Tongue (tissue), 2 donors: Measurements from ENCODE around the gene TRMU. TPM values are rescaled to one million over a fixed set of nuclear protein-coding genes. Genes with fewer than 3 reads are reported as not detected.
A peak's percentile ranks its signal among the peaks of the same experiment; 100 is the strongest.

Source experiments
- DNase-seq: peaks from one replicate; pipeline ENCODE4 v3.0.0-alpha.2; 2015
- total RNA-seq: library from RNA; depleted of rRNA; stranded (reverse); fragments of >200 nt; gene quantifications from one replicate; pipeline ENCODE4 v1.2.3, GENCODE V29; 2014

TRMU gene
- total RNA-seq, 1 donor from 2014 or later: 28.6 TPM

DNA sequence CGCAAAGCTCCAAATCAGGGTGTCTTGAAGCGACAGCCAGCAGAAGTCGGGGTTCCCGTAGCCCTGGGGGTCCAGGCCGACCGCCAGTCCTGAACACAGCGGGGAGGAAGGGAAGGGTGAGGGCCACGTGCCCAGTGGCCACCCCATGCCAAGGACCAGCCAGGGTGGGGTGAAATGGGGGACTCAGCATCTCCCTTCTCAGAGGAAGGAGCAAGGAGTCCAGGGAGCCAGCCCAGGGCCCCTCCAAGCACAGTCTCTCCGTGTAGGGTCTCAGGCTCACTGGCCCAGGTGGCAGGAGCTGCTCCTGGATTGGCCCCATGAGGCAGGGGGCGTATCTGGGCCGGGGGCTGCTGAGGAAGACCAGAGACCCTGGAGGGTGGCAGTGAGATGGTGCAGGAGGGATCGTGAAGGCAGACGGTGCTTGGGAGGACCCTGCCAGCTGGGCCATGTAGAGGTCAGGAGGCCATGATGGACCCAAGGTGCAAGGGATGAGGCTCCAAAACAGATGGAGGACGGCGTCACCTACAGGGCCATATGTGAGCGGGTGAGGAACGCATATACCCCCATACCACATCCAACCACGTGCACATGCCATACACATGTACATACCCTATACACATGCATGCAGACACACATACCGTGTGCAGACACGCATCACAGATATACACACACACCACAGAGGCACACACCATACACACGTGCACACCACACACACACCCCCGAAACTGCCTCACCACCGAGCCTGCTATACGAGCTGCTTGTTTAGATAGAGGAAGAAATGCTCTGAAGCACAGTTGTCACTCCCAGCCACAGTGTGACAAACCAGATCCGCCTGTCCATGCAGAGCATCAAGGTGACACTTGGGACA is 34.4 kb downstream of the TRMU start:
- no peak for DNase-seq

DNA sequence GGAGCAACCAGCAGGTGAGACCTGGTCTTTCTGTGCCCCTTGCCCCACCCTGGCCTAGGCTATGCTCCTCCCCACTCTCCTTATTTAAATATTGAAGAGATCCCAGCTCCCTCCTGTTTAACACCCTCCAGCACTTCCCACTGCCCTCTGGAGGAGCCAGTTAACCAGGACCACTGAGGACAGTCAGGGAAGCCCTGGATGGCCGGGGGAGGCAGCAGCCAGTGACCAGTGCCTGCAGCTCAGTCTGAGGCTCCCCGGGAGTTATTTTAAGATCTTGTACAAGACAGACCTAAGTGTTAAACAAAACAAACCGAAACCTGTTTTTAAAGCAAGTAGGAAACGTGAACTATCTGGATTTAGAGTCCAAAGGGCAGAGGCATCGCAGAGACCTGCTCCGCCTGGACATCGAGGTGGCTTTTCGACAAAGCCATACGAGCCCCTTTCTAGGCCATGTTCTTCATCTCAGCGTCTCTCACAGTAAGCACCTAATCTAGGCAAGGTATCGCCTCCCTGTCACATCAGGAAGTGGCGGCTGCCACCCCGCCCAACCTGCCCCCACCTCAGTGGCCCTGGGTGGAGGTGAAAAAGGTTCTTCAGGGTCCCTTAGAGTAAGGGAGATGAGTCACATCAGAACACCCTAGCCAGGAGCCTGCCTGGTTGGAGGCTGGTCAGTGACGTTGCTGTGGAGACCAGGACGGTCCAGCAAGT is 35.2 kb downstream of the TRMU start:
- DNase-seq: no peak

DNA sequence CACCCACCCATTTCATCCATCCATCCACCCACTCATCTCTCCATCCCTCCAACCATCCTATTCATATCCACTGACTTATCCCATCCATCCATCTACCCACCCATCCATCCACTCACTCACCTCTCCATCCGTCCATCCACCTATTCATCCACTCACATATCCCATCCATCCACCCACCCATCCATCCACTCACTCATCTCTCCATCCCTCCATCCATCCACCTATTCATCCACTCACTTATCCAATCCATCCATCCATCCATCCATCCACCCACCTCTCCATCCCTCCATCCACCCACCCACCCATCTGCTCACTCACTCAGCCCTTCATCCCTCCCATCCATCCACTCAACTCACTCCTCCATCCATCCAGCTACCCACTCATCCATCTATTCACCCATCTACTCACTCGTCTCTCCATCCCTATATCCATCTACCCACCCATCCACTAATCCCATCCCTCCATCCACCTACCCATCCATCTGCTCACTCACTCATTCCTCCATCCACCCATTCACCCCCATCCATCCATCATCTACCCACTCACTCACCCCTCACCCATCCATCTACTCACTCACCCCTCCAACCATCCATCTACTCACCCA is 36.2 kb downstream of the TRMU start:
- no peak for DNase-seq

DNA sequence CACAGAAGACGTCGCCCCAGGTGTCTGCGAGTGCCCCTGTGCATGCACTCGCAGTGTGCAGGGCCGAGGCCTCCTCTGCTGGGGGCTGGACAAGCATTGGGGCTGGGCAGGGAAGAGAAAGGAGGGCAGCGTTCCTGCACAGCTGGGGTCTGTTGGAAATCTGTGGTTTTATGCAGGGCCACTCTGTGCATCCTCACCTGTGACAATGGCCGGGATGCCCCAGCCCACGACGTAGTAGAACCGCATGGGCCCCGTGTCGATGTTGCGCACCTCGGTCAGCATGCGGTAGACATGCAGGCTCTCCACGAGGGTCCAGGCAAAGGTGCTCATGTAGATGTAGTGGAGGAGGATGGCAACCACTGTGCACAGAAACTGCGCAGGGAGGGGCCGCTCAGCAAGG is 37.2 kb downstream of the TRMU start:
- no peak for DNase-seq

DNA sequence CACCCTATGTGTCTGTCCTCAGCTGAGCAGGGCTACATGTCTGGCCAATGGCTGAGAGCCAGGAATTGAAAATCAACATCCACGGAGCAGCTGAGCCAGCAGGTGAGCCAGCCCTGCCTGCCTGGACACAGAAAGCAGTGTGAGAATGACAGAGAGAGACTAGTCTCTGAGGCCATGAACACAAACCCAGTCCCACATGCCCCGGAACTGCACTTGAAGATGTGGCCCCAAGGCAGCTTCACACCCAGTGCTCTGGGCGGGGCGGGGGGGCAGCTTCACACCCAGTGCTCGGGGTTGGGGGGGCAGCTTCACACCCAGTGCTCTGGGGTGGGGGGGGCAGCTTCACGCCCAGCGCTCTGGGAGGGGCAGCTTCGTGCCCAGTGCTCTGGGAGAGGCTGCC is 37.6 kb downstream of the TRMU start:
- peak; percentile 64 for DNase-seq

DNA sequence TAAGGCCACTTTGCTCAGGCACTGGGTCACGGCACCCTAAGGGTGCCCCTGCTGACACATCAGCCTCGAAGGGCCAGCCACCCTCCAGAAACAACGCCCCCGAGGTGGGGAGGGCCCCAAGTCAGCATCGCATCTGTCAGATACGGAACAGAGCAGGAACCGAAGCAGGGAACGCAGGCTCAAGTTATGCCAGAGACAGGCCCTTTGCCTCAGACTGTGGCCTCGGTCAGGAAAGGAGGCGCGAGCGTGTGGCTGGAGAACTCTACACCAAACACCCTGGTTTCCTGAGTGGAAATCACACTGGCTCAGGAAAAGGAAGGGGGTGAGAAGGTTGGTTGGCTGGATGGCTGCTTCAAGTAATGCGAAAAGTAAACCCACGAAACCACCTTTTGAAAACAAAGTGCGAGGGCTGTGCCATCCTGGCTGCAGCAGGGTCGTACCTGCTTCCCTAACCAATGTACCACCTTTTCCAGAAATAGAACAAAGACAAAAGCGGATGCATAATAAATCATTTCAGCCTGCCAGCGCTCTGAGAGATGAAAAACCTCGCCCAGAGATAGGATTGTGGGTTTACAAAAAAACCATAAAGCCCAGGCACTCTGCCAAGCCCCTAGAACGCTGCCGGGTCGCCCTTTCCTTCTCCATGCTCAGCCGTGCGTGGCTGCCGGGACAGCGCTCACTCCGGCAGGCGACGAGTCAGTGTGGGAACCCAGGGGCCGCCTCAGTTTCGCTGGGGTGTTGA is 38.6 kb downstream of the TRMU start:
- no peak for DNase-seq

DNA sequence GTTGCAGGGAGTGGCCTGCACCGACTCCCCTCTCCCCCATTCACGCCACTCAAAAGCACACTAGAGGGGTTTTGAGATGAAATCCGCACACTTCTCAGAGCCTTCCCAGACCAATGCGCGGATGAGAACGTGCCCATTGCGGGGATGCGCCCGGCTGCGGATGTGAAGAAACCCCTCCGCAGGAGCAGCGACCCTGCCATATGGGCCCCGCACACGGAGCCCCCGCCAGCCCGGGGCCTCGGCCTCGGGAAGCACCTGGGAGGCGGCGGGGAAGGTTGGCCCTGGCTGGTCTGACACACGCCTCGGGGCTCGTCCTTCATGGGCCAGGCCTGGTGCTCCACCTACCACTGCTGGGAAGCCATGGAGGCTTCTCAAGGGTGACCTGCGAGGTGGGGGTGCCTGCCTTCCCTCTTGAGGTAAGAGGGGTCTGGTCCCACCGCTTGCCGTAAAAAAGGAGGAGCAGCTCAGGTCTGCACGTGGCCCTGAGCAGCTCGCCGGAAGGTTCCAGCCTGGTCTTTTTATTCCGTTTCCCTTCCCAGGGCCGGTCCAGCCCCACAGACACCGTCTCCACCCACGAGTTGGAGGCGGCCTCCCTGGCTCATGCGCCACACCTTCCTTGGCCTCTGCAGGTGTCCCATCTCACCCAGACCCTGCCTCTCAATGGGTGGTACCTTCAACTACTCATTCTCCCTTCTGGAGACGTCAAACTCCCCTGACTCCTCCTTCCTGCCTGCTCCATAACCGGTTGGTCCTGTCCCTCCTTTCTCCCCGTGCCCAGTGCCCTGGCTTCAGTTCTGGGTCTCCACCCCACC is 39.4 kb downstream of the TRMU start:
- no peak for DNase-seq

DNA sequence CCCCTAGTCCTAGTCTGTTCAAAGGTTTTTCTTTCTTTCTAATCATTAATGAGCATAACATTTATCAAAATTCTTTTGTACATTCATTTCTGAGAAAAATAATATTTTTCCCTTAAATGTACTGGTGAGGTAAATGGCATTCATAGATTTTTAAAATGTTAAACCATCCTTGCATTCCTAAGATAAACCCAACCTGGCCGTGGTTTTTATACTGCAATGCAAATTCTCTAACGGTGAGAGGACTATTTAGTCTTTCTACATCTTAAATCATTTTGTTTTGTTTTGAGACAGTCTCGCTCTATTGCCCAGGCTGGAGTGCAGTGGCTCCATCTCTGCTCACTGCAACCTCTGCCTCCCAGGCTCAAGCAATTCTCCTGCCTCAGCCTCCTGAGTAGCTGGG is 40.6 kb downstream of the TRMU start:
- no peak for DNase-seq

DNA sequence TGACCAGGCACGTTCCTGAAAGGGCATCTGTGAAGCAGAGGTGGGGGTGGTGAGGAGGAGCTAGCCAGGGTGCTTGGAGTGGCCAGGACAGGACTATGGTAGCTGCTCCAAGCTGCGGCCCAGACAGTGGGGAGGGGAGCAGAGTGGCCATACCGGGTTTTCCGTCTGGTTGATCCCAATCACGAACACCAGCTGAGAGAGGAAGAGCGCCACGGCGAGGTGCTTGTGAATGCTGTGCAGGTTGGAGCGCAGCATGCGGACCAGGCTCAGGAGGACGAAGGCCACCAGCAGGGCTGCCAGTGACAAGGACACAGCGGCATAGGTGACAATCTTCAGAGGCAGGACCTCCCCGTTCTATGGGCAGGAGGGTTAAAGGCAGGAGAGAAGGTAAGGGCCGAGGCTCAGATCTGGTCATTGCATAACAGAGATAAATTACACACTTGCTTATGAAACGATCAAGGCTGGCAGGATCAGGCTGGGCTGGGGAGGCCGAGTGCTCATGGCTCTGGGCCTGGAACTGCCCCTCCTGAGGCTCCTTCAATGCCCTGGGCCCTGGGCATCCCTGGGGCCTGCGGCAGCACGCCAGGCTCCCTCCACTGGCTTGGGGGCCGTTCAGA is 41.5 kb downstream of the TRMU start:
- no peak for DNase-seq

DNA sequence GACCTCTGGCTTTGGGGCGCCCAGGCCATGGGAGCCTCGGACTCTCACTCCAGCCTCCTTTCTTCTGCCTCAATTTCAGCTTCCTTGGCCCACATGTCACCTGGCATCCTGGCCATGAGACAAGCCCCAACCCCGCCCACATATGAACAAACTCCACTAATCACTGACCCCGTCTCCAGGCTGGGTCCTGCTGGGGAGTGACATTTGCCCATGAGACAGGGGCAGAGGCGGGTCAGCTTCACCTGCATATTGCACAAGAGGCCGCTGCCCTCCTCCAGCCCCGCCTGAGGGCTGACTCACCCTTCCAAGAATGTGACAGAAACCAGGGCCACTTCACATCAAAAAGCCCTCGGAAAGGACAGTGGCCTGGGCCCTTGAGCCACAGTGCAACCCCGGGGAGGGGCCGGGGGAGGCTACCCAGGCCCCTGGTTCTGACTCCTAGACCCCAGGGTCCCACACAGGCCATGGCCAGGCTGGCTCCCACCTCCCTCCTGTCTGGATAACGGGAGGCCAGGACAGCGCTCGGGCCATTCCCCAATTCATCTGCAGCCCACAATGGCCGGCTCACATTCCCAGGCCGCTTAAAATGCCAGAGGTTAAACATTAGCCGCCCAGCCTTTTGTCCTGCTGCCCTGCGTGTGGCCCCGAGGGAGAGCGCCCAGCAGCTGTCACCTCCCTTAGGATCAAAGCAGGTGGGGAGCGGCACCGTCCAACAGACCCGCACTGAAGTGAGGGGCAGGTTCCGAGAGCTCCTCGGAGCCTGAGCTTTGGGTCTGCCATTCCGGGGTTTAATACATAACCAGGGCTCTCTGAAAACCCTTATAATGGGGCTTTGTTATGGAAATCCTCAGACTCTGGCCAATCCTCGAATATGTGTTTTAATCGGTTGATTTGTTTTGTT is 42.3 kb downstream of the TRMU start:
- DNase-seq: no peak

DNA sequence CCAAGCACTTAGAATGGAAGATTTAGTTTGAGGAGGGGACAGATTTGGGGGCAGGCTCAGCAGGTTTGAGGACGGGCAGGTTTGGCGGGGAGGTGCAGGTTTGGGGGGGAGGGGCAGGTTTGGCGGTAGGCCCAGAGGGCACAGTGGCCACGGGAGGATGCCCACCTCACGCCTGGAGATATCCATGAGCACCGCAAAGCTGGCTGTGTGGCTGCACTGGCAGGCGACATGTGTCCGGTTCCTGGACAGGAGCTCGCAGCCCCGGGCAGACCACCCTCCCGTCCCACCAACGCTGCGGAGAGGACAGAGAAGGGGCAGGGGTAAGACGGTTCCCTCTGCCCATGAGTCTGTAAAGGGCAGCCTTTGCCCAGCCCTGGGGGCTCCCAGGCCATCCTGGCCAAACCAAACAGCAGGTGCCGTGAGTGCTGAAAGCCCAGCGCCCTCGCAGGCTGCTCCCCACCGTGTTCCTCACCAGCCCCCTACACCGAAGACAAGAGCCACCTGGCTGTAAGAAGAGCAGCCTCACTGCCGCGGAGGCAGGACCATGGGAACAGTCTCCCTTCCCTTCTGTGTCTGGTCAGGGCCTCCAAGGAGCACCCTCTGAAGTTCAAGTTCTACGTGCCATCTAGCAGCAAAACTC is 43.0 kb downstream of the TRMU start:
- DNase-seq: no peak

DNA sequence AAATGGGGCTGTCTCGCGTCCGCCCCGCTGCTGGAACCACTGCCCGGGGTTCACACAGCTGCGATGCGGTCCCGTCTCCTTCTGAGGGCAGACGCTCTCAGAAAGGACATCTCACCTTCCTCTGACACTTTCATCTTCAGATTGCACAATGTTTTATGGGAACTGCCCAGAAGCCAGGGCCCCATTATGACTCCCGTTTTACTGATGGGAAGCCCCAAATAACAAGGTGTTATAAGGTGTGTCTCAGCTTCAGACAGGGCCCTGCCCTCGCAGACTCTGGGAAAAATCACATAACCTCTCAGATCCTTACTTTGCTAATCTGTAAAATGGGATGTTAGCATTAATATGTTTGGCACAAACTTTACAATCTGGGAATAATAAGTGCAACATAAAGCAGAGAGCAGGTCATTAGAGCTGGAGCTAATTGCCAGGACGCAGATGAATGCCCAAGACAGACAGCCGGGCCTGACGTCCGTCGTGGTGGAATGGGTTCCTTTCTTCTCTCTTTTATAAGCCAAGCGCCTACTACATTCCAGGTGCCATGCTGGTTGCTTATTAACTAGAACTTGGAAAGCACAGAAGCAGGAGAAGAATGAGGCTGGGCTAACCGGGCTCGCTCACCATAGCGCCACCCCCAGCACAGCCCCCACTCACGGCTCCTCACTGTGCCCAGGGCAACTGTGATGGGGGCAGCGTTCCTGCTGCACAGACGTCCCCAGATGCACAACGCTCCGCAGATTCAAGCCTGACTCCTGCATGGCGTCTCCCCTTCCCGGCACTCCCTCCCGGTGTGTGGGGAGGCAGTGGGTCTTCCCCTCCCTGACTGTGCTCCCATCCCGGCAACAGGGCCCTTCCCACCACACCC is 43.8 kb downstream of the TRMU start:
- no peak for DNase-seq

DNA sequence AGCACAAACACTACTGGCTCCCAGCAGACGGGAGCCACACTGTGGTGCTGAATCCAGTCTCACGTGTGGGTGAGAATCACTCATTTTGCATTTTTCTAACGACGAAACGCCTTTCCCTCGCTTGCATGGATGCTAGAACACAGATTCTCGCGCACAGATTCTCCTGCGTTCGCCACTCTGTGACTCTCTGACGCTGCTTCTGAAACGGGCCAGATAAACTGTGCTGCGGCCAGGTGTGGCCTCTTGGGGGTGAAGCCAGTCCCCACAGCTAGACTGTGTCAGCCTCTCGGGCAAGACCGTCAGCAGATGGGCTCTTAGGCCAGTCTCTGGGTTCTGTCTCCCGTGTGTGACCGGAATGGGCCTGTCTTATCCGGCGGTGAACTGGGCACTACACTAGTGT is 44.6 kb downstream of the TRMU start:
- DNase-seq: no peak

DNA sequence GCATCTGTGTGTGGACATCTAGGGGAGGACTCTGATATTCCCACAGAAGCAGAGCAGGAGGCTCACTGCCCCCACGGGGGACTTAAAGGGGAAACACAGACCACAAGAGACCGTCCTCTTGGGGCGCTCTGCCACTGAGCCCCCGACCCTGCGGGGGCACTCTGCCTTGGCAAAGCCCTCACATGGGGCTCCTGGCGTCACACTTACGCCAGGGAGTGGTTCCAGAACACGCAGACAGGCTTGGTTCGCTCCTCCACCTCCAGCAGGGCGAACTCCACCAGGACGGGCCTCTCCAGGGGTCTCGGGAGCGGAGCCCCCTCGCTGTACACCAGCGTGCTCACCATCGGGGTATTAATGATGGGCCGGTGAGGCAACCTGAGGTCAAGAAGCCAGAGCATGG is 45.1 kb downstream of the TRMU start:
- DNase-seq: no peak

DNA sequence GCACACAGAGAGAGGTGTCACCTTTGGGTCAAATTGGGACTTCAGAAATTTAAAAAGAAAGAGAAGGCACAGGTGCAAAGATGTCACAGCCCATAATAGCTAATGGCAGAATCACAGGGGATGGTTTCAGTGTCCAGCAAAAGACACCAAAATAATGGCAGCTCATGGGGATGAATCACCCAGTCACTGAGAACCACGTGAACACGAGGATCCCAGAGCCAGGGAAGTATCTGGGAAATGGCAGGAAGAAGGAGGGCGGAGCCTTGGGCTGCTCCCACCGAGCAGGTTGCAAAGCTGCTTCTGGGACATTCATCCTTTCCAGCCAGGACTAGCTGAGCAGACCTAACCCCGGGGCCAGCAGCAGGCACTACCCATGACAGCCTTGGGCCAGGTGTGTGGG is 45.6 kb downstream of the TRMU start:
- DNase-seq: no peak

DNA sequence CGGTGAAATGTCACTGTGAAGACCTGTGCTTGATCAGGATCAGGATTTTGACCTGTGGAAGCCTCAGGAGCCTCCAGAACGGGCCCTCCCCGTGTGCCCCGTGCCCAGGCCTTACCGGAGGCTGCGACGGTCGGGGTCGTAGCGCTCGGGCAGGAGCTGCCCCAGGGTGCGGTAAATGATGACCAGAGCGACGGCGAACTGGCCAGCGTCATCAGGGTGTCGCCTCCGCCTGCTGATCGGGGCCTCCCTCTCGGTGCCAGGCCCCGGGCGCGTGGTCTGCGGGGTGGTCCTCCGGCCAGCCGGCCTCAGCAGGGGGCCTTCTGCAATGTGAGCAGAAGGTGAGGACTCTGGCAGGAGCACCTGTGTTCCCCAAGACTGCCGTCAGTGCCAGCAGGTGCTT is 46.2 kb downstream of the TRMU start:
- no peak for DNase-seq

DNA sequence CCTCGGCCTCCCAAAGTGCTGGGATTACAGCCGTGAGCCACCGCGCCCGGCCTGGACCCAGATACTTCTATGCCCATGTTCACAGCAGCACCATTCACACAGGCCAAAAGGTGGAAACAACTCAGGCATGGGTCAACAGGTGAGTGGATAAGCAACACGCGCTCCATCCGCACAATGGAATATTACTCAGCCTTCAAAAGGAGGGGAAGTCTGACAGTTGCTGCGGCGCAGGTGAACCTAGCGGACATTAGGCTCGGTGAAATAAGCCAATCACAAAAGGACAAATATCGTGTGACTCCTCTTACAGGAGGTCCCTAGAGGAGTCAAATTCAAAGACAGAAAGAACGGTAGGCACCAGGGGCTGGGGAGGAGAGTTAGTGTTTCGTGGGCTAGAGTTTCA is 47.0 kb downstream of the TRMU start:
- no peak for DNase-seq

DNA sequence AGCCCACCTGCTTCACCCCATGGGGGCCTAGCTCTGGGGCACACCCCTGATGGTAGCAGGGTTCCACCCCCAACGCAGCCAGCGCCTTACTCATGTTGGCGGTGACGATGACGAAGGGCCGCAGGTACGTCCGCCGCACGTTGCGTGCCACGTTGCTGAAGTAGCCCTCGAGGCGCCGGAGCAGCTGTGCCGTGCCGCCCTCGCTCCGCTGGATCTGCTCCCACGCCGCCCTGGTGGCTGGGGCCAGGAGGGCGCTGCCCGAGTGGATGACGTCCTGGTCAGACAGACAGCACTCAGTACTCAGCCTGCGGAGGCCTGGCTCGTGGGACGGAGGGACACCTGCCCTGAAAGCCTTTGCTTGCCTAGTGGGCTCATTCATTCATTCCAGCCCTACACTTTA is 50.8 kb downstream of the TRMU start:
- no peak for DNase-seq

DNA sequence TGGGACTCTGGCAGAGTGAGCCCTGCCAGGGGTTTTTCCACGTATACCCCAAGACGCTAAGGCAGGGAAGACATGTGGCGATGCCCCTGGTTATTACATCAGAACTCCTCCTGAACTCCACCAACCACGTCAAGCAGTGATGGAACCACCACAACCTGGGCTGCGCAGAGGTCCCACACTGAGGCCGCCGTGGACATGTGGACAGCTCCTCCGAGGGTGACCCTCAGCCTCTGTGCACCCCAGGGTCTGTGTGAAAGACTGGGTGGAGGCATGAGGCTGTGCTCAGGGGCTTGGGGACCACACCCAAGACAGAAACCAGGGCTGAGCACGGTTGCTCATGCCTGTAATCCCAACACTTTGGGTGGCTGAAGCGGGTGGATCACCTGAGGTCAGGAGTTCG is 52.2 kb downstream of the TRMU start:
- no peak for DNase-seq
